LNCAP (cell line): ENCODE results near the gene BICRAL.

Experiments
- CTCF ChIP-seq: fragments of 450-650 bp; IDR thresholded peaks from 2 replicates; pipeline ENCODE4 v1.5.1; 2017; ENCODE audit warnings: mild to moderate bottlenecking

The BICRAL gene

GRCh38 chr6:42879372-42880239 is 97.8 kb downstream of the BICRAL start, which contains the start of gene RPL7L1:
RPL7L1 (plus strand) TSS chr6:42879616; CDS start chr6:42879911, 295 bp downstream.
- no peak for TF ChIP-seq CTCF

GRCh38 chr6:42880871-42881270 is 99.0 kb downstream of the BICRAL start:
- peak; percentile 20; the same call in 1 of the 2 replicates for TF ChIP-seq CTCF

GRCh38 chr6:42885702-42886101 is 103.8 kb downstream of the BICRAL start:
- no peak for TF ChIP-seq CTCF

- no peak for TF ChIP-seq CTCF
Measured at GRCh38 chr6:42889815-42890214, 108.0 kb downstream of the BICRAL start.

GRCh38 chr6:42890311-42891198 is 108.7 kb downstream of the BICRAL start:
- no peak for TF ChIP-seq CTCF

- no peak for TF ChIP-seq CTCF
Measured at GRCh38 chr6:42891199-42891722, 109.4 kb downstream of the BICRAL start.

GRCh38 chr6:42896178-42896719 is 114.4 kb downstream of the BICRAL start:
- TF ChIP-seq CTCF = no peak
